Measurements from ENCODE around the gene ACR.

ACR gene

DNA sequence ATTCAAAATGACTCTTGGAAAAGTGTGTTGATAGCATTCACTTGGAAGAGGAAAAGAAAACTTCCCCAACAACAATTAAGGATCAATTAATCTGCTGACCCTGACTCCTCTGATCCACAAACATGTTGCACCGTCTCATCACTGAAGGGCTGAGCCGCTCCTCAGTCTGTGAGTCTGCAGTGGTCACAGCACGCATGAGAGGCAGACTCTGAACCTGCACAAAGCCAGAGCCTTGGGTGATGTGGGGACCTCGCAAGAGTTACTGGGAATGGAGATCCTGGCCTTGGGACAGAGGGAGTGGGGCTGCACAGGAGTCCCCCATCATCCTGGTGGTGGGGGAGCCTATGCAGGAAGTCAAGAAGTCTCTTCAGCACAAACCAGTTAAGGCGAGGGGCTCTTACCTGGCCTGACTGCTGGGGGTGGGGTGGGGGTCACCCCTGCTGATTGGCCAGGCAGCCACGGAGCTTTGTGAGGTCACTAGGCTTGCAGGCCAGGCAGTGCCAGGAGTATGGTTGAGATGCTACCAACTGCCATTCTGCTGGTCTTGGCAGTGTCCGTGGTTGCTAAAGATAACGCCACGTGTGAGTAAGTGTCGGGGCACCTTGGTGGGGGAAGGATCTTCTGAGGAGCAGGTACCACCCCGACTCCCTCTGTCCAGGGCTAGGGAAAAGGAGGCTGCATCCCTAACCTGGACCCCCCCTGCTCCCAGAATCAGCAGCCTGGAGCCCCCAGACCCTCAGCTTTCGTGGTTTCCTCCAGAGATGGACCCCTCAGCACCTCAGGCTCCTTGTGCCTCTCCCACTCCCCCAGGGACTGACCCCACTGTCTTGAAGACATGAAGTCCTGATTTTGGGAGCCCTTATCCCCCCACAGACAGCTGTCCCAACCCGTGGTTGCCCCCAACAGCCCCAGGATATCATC, at the start of gene ACR:
ACR (plus strand) TSS at position 477 of the 921 bp plus-strand sequence; CDS start at position 509, 32 bp downstream.
- in situ Hi-C loops (cut with MboI; ENCODE audit: low sequenced_read_pairs), result no loop called here

DNA sequence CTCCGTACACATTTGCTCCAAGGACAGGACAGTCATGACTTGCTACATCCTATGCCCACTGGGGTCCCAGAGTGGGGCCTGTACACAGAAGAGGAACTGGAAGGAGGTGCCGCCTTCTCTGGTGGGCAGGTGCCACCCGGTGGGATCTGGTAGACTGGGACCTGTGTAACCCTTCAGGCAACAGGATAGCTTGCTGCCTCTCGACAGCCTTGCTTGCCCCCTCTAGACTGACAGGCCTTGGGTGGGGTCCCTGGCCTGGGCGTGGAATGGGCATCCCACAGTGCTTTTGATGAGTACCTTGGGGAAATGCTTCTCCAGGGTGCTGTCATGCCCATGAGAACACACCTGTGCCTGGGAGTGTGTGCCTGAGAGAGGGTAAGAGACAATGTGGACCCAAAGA, 49.6 kb upstream of the ACR start:
- in situ Hi-C loops (cut with MboI; ENCODE audit: low sequenced_read_pairs), result no loop called here

DNA sequence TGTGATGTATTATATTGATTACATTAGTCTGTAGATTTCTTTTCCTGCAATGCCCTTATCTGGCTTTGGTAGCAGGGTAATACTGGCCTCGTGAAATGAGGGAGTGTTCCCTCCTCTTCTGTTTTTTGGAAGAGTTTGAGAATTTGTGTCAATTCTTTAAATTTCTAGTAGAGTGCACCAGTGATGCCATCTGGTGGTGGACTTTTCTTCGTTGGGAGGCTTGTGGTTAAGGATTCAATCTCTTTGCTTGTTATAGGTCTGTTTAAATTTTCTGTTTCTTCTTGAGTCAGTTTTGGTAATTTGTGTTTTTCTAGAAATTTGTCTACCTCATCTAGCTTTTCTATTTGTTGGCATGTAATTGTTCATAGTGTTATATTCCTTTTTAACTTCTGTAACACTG, 46.5 kb upstream of the ACR start:
- in situ Hi-C loops (cut with MboI; ENCODE audit: low sequenced_read_pairs), result no loop called here

DNA sequence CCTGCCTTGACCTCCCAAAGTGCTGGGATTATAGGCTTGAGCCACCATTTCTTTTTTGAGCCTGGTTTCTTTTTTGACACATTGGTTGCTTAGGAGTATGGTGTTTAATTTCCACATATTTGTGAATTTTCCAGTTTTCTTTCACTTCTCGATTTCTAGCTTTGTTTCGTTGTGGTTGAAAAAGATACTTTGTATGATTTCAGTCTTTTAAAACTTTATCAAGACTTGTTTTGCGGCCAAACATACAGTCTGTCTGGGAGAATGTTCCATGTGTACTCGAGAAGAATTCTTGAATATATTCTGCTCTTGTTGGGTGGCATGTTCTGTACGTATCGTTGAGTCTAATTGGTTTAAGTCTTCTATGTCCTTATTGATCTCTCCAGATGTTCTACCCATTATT, 44.5 kb upstream of the ACR start:
- in situ Hi-C loops (cut with MboI; ENCODE audit: low sequenced_read_pairs), result no loop called here

DNA sequence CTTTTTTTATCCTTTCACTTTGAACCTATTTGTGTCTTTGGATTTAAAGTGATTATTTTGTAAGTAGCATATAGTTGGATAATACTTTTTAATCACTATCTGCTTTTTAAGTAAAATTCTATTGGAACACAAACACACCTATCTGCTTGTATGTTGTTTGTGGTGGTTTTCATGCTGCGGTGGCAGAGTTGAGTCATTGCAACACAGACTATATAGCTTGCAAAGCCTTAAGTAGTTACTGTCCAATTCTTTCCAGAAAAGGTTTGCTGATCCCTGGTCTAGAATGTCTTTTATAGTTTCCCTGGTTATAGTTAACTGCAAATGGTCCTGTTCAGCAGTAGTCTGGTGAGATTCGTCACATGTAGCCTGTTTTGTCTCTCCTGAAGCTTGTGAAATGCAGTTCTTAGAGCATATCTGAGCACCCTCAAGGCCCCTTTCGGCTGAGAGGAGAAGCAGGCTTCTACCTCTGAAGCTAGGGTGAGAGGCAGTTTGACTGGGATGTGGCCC, 43.9 kb upstream of the ACR start:
- in situ Hi-C loops (cut with MboI; ENCODE audit: low sequenced_read_pairs), result no loop called here

DNA sequence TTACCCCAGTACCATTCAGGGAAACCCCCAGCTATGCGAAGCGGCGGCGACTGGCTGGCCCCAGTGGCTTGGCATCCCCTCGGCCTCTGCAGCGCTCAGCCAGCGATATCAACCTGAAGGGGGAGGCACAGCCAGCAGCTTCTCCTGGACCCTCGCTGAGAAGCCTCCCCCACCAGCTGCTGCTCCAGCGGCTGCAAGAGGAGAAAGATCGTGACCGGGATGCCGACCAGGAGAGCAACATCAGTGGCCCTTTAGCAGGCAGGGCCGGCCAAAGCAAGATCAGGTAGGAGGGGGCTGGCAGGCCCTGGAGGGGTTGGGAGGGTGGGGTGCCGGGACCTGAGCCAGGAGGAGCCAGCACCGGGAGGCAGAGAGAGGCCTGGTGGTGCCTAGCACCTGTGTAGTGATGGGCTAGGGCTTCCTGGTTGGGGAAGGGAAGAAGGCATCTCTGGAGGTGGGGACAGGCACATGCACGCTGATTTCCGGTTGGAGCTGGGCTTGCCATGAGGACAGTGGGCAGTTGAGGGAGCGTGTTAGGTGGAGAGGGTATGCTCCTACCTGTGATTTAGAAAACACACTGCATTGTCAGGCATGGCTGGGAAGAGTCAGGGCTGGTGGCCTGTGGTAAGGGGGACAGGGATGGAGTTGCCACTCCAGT, 43.1 kb upstream of the ACR start:
- in situ Hi-C loops (cut with MboI; ENCODE audit: low sequenced_read_pairs), result no loop called here

DNA sequence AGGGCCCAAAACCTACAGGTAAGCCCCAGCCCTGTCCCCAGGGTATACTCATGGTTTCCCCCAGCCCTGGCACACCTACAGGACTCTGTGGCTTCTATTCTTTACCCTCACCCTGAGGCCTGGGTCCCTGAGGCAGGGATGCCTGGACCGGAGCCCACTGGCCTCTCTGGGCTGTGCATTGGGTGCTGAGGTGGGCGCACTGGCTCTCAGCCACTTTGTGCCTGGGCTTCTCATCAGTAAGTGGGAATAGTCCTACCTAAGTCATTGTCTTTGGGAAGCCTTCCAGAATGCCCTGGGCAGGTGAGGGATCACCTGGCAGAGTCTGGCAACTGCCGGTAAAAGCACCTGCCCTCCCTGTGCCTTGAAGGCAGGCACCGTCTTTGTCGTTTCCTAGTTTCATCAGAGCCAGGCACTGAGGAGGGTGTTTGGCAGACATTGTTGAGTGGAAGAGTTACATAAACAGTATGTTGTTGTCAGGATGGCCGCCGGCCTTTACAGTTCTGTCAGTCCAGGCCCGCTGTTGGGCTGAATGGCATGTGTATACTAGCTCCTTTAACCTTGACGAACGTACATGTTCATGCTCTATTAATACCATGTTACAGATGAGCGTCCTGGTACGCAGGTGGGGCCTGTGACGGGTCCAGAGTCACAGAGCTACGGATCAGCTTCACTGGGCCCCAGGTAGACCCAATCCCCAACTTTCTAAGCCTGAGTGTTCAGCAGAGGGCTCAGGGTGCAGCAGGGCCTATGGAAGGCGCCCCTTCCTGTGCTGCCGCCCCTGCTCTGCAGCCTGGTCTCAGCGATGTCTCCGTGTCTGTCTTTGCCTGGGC, 42.4 kb upstream of the ACR start:
- in situ Hi-C loops (cut with MboI; ENCODE audit: low sequenced_read_pairs), result no loop called here

DNA sequence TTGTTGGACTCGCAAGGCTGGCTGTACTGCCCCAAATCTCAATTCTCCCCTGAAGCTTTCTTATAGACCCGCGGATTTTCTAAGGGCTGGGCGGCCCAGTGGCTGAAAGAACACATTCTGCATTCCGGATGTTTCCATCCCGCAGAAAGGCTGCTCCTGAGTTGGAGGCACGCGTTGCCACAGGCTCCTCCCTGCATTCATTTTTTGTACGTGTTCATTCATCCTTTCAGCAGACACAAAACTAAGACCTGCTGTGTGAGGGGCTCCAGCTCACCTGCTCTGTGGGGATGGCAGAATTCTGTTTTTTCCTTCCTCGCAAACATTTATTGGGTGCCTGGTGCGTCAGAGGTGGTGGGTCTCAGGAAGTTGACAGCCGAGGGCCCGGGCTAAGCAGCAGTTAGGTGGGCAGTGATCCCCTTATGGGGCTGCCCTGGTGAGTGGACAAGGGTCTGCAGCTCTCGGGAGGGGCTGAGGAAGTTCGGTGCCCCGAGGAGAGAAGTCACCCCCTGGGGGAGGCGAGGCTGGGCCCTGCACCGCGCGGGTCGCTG, 41.7 kb upstream of the ACR start:
- in situ Hi-C loops (cut with MboI; ENCODE audit: low sequenced_read_pairs), result no loop called here

DNA sequence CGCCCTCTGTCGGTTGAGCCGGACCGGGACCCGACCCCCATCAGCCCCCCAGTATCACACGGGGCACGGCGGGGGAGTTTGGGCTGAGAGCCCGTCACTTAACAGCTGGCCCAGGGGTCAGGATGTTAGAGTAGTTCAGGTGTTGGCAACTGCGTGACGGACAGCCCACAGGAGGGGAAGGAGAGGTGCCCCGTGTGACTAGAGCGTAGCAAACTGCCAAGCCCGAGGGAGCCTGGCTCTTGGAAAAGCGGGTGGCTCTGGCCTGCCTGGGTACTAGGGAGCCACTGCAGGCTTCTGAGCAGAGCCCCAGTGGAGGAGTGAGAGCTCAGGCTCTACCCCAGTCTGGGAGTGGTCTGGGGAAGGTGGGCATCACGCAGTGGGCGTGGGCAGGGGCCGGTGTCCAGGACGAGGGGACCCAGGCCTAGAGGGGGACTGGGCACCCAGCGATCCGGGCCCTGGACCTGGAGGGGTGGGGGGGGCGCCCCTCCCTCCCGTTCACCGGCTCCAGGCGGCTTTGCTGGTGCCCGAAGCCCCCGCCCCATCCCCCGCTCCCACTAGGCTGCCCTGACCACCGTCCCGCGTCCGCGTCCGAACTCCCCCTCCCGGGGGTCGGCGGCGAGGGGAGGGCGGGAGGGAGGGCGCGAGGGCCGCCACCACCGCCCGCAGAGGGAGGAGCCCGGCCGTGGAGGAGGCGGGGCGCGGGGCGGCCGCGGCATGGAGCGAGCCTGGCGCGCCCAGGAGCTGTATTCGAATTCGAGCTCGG, 41.0 kb upstream of the ACR start:
- in situ Hi-C loops (cut with MboI; ENCODE audit: low sequenced_read_pairs), result no loop called here

DNA sequence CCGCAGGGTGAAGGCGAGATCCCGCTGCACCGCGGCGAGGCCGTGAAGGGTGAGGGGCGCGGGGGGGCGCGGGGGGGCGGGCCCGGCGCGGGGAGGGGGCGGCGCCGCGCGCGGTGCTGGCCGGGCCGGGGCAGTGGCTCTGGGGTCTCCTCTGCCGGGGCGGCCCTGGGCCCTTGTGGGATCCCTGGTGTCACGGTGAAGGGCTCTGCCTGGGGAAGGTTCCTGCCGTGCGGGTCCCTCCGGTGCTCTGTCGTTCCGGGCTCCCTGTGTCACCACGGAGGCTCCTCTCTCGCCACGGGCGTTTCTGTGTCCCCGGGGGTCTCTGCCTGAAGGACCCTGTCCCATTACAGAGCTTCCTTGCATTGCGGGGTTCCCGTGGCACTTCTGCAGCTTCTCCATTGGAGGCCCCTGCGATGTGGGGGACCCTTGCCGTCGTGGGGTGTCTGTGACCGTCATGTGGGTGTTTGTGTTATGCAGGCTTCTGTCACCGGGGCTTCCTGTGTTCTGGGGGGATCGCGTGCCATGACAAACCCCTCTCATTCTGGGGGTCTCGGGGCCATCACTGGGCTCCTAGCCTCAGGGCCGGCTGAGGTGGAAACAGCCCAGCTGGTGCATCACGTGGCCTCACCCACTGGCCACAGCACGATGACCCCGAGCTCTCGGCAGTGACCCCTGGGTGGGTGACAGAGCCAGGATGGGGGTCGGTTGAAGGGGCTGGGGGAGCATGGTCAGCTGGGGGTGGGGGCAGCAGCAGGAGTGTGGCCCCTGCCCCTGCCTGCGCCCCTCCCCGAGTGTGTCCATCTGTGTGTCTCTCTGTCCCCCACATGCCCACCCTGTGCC, 40.1 kb upstream of the ACR start:
- in situ Hi-C loops (cut with MboI; ENCODE audit: low sequenced_read_pairs), result no loop called here

DNA sequence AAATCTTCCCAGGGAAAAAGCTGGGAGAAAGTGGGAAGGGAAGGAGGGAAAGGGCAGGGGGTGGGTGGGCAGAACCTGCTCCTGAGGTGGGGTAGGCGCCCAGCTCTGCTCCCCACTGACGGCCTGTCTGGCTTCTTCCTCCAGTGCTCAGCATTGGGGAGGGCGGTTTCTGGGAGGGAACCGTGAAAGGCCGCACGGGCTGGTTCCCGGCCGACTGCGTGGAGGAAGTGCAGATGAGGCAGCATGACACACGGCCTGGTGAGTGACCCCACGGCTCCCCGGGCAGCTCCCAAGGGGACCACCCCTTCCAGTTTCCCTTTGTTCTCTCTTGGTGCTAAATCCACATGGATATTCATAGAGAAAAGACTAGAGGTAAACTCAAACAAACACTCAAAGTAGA, 39.5 kb upstream of the ACR start:
- in situ Hi-C loops (cut with MboI; ENCODE audit: low sequenced_read_pairs), result no loop called here

DNA sequence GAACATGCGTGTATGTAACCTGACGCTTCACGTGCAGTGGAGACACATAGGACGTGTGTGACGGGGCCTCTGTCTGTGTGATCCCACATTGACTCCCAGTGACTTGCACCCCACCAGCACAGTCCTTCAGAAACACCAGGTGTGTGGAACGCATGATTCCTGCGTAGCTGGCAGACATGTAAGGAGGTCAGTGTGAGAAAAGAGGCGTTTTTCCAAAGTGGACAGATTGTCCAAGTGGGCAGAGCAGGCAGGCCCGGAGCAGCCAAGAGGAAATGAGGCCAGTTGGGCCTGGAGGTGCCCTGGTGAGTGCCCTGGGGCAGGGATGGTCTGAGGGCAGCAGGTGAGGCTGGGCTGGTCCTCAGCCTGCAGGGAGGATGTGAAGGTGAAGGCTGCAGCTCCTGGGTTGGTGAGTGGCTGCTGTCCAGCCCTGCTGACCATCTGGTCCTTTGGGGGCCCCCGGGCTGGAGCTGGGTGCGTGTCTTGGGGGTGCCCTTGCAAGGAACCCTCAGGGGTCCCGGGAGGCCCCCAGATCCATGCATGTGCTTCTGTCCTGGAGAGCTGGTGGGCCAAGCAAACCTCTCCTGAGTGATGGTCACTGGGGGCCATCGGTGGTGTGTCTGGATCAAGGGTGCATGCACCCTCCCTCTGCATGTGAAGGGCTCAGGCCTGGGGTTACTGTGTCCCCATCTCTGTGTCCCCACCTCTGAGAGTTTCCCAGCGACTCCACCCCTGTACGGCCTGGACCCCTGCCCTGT, 38.8 kb upstream of the ACR start:
- in situ Hi-C loops (cut with MboI; ENCODE audit: low sequenced_read_pairs), result no loop called here

DNA sequence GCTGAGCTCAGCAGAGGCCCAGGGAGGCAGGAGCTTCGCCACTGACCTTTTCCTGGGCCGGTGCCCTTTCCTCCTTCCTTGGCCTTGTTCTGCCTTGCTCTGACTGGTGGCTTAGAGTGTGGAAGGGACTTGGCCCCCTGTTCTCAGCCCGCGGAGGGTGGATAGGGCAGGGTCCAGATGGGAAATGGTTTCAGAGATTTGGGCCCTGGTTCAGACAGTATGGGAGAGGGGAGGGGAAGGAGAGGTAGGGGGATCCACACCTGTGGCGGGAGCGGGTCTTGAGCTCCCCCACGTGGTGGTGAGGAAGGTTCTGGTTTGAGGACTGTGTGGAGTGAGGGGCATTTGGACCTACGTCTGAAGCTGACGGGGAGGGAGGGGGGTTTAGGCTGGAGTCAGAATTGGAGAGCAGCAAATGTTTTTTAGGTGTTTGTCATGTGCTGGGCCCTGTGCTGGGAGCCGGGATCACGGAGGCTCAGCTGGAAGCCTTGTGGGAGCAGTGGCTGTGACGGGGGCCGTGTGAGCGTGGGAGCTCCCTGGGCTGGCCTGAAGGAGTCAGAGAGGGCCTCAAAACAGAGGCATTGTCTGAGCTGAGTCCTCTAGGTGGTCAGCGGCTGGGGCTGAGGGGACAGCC, 38.1 kb upstream of the ACR start:
- in situ Hi-C loops (cut with MboI; ENCODE audit: low sequenced_read_pairs), result no loop called here

DNA sequence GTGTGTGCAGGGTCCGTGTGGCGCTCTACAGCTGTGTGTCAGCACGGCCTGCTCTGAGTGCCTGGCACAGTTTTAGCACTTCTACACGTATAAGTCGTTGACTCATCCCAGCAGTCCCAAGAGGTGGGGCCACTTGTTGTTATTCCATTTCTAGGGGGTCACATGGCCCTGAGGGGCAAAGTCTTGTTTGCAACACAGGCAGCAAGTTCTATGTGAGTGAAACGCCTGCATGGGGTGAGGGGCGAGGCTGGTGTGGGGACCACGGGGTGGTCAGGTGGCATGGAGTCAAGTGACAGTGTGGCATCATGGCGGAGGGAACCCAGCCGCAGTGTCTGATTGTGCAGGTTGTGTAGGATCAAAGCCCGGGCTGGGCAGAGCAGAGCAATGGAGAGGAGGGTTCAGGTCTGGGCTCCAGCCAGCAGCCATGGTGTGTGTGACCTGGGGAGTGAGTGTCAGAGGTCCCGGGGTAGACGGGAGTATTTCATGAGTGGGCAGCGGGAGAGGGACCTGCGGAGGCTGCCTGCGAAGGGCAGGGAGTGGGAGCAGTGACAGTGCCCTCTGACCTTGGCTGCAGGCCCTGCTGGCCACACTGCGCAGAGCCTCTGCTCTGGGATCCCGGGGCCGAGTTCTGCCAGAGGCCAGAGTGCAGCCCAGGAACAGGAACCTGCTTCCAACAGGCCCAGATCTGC, 37.5 kb upstream of the ACR start:
- in situ Hi-C loops (cut with MboI; ENCODE audit: low sequenced_read_pairs), result no loop called here

DNA sequence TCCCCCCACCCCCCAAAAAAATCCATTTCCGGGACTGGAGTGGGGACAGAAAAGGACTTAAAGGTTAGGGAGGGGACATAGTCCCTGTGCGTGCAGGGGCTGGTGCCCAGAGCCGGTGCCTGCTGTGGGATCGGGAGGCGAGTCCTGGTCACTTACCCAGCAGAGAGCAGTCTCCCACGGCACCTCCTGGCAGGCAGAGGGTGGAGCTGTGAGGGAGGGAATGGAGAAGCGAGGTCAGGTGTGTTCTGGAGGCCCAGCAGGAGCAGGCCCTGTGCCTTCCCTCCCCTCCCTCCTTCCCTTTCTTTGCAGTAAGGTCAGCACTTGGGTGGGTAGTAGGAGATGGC, 37.0 kb upstream of the ACR start:
- in situ Hi-C loops (cut with MboI; ENCODE audit: low sequenced_read_pairs), result no loop called here

DNA sequence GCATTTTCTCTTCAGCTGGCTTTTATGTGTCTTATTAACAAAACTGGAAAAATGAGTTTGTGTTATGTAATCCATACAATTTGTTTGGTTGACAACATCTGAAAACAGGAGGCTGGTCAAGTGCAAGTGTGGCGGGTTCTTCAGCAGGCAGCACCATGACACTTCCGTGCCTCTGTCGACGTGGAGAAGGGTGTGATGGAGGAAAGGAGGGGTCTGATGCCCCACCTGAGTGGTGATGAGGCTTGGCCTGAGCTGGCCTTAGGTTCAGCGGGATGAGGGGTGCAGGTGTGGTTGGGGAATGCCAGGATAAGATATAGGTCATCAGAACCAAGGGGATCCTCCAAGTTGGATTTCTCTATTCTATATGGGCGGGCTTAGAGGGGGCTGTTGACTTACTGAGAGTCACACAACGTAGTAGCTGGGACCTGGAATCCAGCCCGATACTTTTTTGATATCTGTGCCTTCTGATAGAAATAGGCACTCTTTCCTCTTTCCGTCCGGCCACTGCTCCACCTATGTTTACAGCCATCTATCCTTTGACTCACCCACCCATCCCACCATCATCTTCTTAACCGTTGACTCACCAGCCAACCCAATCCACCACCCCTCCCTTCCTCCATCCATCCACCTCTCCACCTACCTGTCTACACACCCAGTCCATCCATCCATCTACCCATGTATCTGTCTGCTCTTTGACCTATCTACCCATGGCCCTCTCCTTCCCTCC, 36.4 kb upstream of the ACR start:
- in situ Hi-C loops (cut with MboI; ENCODE audit: low sequenced_read_pairs), result no loop called here

DNA sequence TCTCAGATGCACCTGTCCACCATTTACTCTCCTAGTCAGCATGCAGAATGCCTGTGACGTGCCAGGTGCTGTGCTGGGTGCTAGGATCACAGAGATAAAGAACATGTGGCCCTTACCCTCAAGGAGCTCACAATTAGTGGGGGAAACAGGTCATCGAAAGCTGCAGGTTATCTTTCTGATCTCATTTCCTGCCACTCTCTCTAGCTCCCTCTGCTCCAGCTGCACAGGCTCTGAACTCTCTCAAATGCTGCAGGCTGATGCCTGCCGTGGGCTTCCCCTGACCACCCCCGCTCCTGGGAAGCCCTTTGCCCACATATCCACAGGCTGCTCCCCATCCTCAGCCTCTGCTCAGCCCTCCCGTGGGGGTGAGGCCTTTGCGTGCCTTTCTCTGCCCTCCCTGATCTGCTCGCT, 35.7 kb upstream of the ACR start:
- in situ Hi-C loops (cut with MboI; ENCODE audit: low sequenced_read_pairs), result no loop called here
